GM21825 (cell line): Measurements from ENCODE around the gene NOP9.
"Not testable (repeated sequence)": the region's sequence is repeated elsewhere in the genome, so short reads cannot be mapped to it uniquely, and the experiment has no call there.

Experiments
- ATAC-seq: cut with Tn5 transposase; IDR thresholded peaks from one replicate; pipeline ENCODE4 v1.9.1; 2021; ENCODE audit warnings: mild to moderate bottlenecking, moderate library complexity; ENCODE audit not compliant: unreplicated experiment

Gene NOP9

GRCh38 chr14:24349742-24350141 is 50.1 kb downstream of the NOP9 start:
- no peak for ATAC-seq

- no peak for ATAC-seq
These were observed 51.9 kb downstream of the NOP9 start for GRCh38 chr14:24351517-24351916.

- ATAC-seq = no peak
These were observed 54.2 kb downstream of the NOP9 start for GRCh38 chr14:24353559-24354481.

GRCh38 chr14:24354482-24354825 is 54.8 kb downstream of the NOP9 start:
- not testable (repeated sequence) for ATAC-seq

- ATAC-seq = no peak
These were observed 55.4 kb downstream of the NOP9 start for GRCh38 chr14:24355009-24355408.

GRCh38 chr14:24356208-24356607 is 56.6 kb downstream of the NOP9 start:
- no peak for ATAC-seq
